SU-DHL-6 (cell line): Measurements from ENCODE around the gene AP3B2.

Source experiments
- CTCF ChIP-seq: fragments of 200-600 bp; sonication (generic); IDR thresholded peaks from one replicate; pipeline ENCODE4 v1.5.1; 2017; ENCODE audit warnings: antibody characterized with exemption, mild to moderate bottlenecking, low read length, moderate library complexity; ENCODE audit not compliant: insufficient read depth, poor library complexity, severe bottlenecking
- EZH2phosphoT487 ChIP-seq: fragments of 200-600 bp; sonication (generic), shearing (Covaris generic); conservative IDR thresholded peaks from 2 replicates; pipeline ENCODE4 v1.6.1; 2018; ENCODE audit warnings: mild to moderate bottlenecking, antibody characterized with exemption, low read length, moderate library complexity, mixed read lengths

GRCh38 chr15:82689147-82689546 lies 20.5 kb downstream of the AP3B2 start:
- TF ChIP-seq CTCF (no peak), EZH2phosphoT487 (no peak)
